Tibial nerve (tissue), 4 donors: ENCODE results near the gene FUCA2. TPM values are rescaled to one million over a fixed set of nuclear protein-coding genes. Genes with fewer than 3 reads are reported as not detected.

Experiments
- DNase-seq, 2 donors: peaks; one replicate each; pipeline ENCODE4 v3.0.0-alpha.2; 2019; ENCODE audit warnings: low spot score in 2 of 2
- H3K27ac ChIP-seq, 4 donors: fragments of 200-600 bp; sonication (generic) in 3 of 4; one replicate each; pipeline ENCODE4 v1.5.1; 2017 to 2019; ENCODE audit warnings: mild to moderate bottlenecking in 1 of 4
- H3K27me3 ChIP-seq, 2 donors: fragments of 200-600 bp; sonication (generic) in 1 of 2; one replicate each; pipeline versions ENCODE4 v1.5.1 to v1.6.0; 2017 to 2019
- H3K36me3 ChIP-seq, 3 donors: fragments of 200-600 bp; sonication (generic); one replicate each; pipeline ENCODE4 v1.5.1; 2018 to 2019
- H3K4me1 ChIP-seq, 4 donors: fragments of 200-600 bp; sonication (generic) in 3 of 4; one replicate each; pipeline ENCODE4 v1.5.1; 2017 to 2019
- H3K4me3 ChIP-seq, 4 donors: fragments of 200-600 bp; sonication (generic) in 3 of 4; one replicate each; pipeline ENCODE4 v1.5.1; 2017 to 2019; ENCODE audit warnings: mild to moderate bottlenecking in 1 of 4, moderate library complexity in 1 of 4
- H3K9me3 ChIP-seq, 4 donors: fragments of 200-600 bp; sonication (generic) in 3 of 4; one replicate each; pipeline ENCODE4 v1.5.1; 2017 to 2019
- EP300 ChIP-seq, 2 donors: sonication (generic); formaldehyde crosslinking; IDR thresholded peaks; one replicate each; pipeline ENCODE4 v1.6.1; 2017; ENCODE audit warnings: antibody characterized with exemption in 2 of 2, mild to moderate bottlenecking in 1 of 2
- POLR2A ChIP-seq, 2 donors: fragments of 450-650 bp; IDR thresholded peaks; one replicate each; pipeline ENCODE4 v1.6.1; 2017; ENCODE audit warnings: antibody characterized with exemption in 2 of 2, mild to moderate bottlenecking in 2 of 2, moderate library complexity in 2 of 2
- WGBS, 2 donors: methylation state at CpG; one replicate each; pipeline ENCODE4 v1.1.5; 2018; 5-methylcytosine and 5-hydroxymethylcytosine counted together
- total RNA-seq, 4 donors: library from RNA; depleted of rRNA; stranded (reverse); fragments of >200 nt; gene quantifications; one replicate each; pipeline ENCODE4 v1.1.0, GENCODE V29; 2016
- TF ChIP-seq, protein P1 (sequence below), 5 experiments: fragments of 200-600 bp in 3 of 5; fragments of 450-650 bp in 2 of 5; sonication (generic) in 3 of 5; IDR thresholded peaks; one replicate each; pipeline ENCODE4 v1.5.1; 2016 to 2019; ENCODE audit warnings: antibody characterized with exemption in 5 of 5, mild to moderate bottlenecking in 3 of 5, moderate library complexity in 2 of 5

FUCA2 gene
- 10 to 100 TPM; 24.9 to 49.6 (median 33.6) TPM for total RNA-seq

GRCh38 chr6:143510991-143511891 is at the start of gene FUCA2:
Gene FUCA2 (minus strand): TSS chr6:143511720. CDS start chr6:143511634, 86 bp downstream.
- Histone ChIP-seq H3K27me3 (no peaks in the 10 kb centered on the region), H3K36me3 (peaks cover 0 to 14% (median 0%) of the 10 kb centered on the region in 3 donors), H3K4me1 (peaks cover 0 to 38% (median 14%) of the 10 kb centered on the region in 4 donors), H3K4me3 (peak within 1 kb of the TSS; percentile 65 to 94 (median 78)), H3K9me3 (no peaks in the 10 kb centered on the region), H3K27ac (peak within 1 kb of the TSS; percentile 65 to 89 (median 86))
- peak; percentile 76 to 84 for DNase-seq
- WGBS, 2 donors = 3 to 4% methylated on average over 27 to 51 of the region's 63 CpGs
- TF ChIP-seq, protein P1, sequence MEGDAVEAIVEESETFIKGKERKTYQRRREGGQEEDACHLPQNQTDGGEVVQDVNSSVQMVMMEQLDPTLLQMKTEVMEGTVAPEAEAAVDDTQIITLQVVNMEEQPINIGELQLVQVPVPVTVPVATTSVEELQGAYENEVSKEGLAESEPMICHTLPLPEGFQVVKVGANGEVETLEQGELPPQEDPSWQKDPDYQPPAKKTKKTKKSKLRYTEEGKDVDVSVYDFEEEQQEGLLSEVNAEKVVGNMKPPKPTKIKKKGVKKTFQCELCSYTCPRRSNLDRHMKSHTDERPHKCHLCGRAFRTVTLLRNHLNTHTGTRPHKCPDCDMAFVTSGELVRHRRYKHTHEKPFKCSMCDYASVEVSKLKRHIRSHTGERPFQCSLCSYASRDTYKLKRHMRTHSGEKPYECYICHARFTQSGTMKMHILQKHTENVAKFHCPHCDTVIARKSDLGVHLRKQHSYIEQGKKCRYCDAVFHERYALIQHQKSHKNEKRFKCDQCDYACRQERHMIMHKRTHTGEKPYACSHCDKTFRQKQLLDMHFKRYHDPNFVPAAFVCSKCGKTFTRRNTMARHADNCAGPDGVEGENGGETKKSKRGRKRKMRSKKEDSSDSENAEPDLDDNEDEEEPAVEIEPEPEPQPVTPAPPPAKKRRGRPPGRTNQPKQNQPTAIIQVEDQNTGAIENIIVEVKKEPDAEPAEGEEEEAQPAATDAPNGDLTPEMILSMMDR (IDR thresholded peaks at IDR 0.05) = peak in 1 of 5 experiments; percentile 25
- peak in 1 of 2 donors; percentile 70 for TF ChIP-seq EP300 (IDR thresholded peaks at IDR 0.05)
- peak; percentile 54 to 61 for TF ChIP-seq POLR2A (IDR thresholded peaks at IDR 0.05)

DNA sequence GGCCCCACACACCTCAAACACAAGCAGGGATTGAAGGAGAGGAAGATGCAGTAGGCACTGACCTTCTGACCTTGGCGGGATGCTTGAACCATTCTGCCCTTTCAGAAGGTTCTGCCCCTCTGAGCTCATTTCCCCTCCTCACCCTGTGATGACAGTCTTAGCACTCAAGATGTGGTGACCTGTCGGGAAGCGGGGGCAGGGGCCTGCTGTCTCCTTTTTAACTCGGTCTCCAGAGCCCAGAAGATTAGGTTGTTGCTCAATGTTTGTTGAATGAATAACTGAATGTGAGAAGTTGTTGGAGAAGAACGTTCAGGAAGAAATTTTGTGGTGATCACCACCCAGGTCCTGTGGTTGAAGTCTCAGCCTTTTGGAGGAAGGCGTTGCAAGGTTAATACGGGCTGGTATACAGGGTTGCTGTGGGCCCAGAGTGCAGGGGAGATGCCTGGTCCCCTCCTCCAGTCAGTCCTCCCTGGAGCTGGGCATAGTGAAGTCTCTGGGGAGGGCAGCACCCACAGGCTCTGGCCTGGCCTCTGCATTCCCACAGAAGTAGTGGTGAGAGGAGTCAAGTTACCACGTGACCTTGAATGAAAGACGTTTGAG is 49.7 kb upstream of the FUCA2 start:
- no peak for DNase-seq
- TF ChIP-seq, protein P1 (IDR thresholded peaks at IDR 0.05) = no peak
- TF ChIP-seq POLR2A (IDR thresholded peaks at IDR 0.05) (no peak), EP300 (IDR thresholded peaks at IDR 0.05) (no peak)
- H3K36me3 ChIP-seq = no peaks in the 10 kb centered on the region
- no peak overlapping the region for H3K27ac ChIP-seq
- 77 to 90% methylated on average over 9 of the region's 9 CpGs for WGBS, 2 donors
- H3K27me3 ChIP-seq = no peaks in the 10 kb centered on the region
- no peaks in the 10 kb centered on the region for H3K9me3 ChIP-seq
- no peak overlapping the region for H3K4me3 ChIP-seq
- H3K4me1 ChIP-seq = no peaks in the 10 kb centered on the region

GRCh38 chr6:143559051-143559660 is 47.6 kb upstream of the FUCA2 start:
- WGBS, 2 donors = 52 to 66% methylated on average over 3 of the region's 3 CpGs
- no peak overlapping the region for H3K4me3 ChIP-seq
- TF ChIP-seq POLR2A (IDR thresholded peaks at IDR 0.05) (no peak), EP300 (IDR thresholded peaks at IDR 0.05) (no peak)
- TF ChIP-seq, protein P1 (IDR thresholded peaks at IDR 0.05) = no peak
- H3K27me3 ChIP-seq = no peaks in the 10 kb centered on the region
- H3K9me3 ChIP-seq = no peaks in the 10 kb centered on the region
- H3K27ac ChIP-seq = no peak overlapping the region
- DNase-seq = no peak
- no peaks in the 10 kb centered on the region for H3K4me1 ChIP-seq
- no peaks in the 10 kb centered on the region for H3K36me3 ChIP-seq

DNA sequence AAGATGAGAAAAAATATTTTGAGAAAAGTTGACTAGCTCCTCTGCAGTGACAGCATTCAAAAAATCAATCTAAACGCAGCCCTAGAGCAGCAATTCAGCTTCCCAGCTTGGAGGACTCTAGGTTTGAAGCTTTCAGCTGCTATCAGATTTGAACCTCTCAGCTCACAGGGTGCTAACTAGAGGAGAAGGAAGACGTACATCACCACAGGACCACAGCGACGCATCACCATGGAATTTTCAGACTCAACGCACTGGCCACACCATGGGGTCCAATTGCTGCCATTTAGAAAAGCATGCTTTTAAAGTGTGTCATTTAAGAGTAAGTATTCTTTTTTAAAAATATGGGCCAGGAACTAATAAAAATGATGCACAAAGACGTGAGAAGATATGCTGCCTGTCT is 45.0 kb upstream of the FUCA2 start:
- WGBS, 2 donors = 88 to 92% methylated on average over 6 of the region's 6 CpGs
- no peaks in the 10 kb centered on the region for H3K9me3 ChIP-seq
- H3K27ac ChIP-seq = no peak overlapping the region

More for the DNA sequence above, 45.0 kb upstream of the FUCA2 start:
- Histone ChIP-seq H3K4me1 (no peaks in the 10 kb centered on the region), H3K27me3 (no peaks in the 10 kb centered on the region), H3K36me3 (no peaks in the 10 kb centered on the region), H3K4me3 (no peak overlapping the region)
- DNase-seq = no peak
- no peak for TF ChIP-seq POLR2A (IDR thresholded peaks at IDR 0.05)
- TF ChIP-seq, protein P1 (IDR thresholded peaks at IDR 0.05) = no peak
- no peak for TF ChIP-seq EP300 (IDR thresholded peaks at IDR 0.05)
